GM23248 (cell line): ENCODE results near the gene DCANP1.

Experiments
- EZH2 ChIP-seq: fragments of 200-600 bp; sonication (generic); IDR thresholded peaks from 2 replicates; pipeline ENCODE4 v1.6.1; 2018; ENCODE audit warnings: antibody characterized with exemption, mild to moderate bottlenecking; ENCODE audit not compliant: insufficient read depth, poor library complexity, severe bottlenecking
- EZH2phosphoT487 ChIP-seq: fragments of 200-600 bp; sonication (generic); IDR thresholded peaks from 2 replicates; pipeline ENCODE4 v1.6.1; 2018; ENCODE audit warnings: antibody characterized with exemption, moderate library complexity, mild to moderate bottlenecking, low read depth; ENCODE audit not compliant: insufficient read depth

- TF ChIP-seq EZH2 = no peak
- TF ChIP-seq EZH2phosphoT487 = no peak
These were observed 17.6 kb downstream of the DCANP1 start for GRCh38 chr5:135429301-135430134.
